SKM-1 (cell line): ENCODE results near the gene TECRL.

Source experiments
- DNase-seq: peaks from one replicate; lab custom pipeline; 2025; ENCODE audit not compliant: unreplicated experiment; lab: John Stamatoyannopoulos, UW

TECRL gene, protein sequence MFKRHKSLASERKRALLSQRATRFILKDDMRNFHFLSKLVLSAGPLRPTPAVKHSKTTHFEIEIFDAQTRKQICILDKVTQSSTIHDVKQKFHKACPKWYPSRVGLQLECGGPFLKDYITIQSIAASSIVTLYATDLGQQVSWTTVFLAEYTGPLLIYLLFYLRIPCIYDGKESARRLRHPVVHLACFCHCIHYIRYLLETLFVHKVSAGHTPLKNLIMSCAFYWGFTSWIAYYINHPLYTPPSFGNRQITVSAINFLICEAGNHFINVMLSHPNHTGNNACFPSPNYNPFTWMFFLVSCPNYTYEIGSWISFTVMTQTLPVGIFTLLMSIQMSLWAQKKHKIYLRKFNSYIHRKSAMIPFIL

DNA sequence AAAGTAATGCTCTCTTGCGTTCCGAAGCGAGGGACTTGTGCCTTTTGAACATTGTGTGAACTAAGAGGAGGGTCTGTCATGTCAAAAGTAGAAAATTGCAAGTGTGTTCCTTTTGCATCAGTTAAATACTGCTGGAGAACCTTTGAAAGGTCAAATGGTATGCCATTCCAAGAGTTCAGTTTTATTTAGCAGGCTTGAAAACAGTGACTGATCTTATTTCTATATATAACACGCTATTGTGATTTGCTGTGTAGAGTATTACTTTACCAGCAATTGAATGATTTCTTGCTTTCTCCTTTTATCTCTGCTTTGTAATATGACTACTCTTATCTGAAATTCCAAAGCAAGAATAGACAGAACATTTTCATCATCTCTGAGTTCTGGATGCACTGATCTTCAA lies at the start of gene TECRL:
TECRL (minus strand) TSS at position 151 of the 400 bp plus-strand sequence; CDS start at position 52, 99 bp downstream.
- no peak for DNase-seq

DNA sequence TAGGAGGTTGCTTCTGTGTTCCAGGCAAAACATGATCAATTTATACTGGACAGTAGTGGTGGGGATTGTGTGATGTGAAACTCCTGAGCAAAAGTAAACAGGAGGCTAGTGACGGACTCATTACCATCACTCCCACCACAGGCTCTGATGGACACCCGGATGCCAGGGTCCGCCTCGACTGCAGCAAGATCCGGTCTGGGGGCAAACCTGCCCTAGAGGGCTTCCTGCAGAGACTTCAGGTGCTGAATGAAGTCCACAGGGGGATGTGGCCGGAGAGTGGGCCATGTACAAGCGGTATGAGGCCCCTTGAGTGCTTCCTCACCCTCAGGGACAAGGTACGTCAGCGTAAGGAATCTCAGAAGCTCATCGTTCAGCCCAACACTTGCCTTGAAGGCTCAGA lies 23.4 kb upstream of the TECRL start:
- no peak for DNase-seq

DNA sequence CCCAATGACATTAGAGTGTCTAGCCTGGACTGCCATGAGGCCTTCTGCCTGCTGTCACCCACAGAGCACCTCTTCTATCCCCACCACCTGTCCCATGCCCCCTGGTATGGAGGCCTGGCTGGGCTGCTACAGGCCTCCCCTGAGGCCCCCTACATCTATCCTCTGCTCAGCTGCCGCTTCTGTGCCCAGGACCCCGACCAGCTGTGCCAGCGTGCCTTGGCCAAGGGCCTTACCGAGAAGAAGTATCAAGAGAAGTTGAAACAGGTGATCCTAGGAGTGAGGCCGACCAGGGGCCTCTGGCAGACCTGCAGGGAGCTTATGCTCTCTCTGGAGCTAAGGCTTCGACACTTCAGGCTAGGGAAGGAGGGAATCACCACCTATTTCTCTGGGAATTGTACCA lies 21.7 kb upstream of the TECRL start:
- DNase-seq, result no peak

DNA sequence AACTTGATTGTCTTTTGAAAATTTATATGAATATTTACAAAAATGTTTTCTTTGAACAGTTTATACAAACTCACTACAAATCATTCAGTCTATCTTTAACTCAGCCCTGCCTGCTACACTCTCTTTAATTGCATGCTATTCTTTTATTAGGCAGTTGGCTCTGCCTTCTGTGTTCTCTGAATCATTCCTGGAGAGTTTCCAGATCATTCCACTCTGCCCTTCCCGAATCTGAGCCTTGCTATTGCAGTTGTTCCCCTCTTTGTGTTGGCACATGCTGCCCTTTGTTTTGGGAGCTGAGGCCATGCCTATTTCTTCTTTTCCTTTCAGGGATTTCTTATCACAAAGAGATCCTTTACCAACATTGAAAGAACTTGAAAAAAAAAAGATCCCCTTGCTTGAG lies 8.7 kb upstream of the TECRL start:
- DNase-seq, result no peak

DNA sequence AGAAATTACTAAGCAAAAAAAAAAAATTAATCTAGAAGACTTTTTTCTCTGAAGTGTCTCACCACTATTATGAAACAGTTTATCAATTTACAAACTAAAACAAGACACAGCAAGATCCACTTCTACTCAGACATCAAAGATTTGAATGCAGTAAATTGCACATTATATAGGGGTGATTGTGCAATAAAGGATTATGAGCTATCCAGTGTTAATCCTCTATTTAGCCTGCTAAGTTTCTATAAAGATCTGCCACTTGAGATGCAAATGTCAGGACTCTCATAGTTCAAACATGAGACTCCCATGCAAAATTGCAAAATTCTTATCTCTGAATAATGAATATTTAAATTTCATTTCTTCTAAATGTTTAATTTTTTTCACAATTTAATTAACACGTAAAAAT lies 2.2 kb downstream of the TECRL start:
- no peak for DNase-seq

DNA sequence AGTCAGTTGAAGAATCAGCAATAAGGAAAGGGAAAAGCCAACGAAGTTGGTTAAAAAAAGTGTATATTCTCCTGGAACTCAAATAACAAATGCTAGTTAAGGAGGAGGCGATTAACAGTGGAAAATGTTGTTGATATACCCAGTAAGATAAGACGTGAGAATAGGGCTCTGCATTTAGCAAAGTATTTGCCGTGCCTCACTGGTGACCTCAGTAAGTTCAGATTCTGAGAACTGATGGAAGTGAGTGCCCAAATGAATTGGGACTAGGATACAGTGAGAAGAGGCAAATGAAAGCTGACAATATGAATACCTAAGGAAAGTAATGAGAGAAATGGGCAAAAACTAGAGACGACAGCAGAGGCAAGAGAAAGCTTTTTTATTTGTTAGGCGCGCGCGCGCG lies 3.5 kb downstream of the TECRL start:
- no peak for DNase-seq

DNA sequence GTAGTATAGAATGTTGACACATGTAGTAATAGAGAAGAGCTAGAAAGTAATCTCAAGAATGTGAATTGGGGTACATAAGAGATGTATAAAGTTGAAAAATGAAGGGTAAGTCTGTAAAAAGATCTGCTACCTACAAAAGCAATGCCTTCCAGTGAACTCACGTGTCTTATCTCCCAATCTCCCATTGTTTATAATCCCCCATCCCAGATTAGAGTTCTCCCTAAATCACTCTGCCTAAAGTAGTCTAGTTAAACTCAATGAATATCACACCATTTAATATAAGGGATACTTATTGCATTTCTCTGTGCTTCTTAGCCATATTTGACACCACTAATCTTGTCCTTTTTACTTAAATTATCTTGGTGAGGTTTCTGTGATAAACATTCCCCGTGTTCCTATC lies 6.6 kb downstream of the TECRL start:
- no peak for DNase-seq

DNA sequence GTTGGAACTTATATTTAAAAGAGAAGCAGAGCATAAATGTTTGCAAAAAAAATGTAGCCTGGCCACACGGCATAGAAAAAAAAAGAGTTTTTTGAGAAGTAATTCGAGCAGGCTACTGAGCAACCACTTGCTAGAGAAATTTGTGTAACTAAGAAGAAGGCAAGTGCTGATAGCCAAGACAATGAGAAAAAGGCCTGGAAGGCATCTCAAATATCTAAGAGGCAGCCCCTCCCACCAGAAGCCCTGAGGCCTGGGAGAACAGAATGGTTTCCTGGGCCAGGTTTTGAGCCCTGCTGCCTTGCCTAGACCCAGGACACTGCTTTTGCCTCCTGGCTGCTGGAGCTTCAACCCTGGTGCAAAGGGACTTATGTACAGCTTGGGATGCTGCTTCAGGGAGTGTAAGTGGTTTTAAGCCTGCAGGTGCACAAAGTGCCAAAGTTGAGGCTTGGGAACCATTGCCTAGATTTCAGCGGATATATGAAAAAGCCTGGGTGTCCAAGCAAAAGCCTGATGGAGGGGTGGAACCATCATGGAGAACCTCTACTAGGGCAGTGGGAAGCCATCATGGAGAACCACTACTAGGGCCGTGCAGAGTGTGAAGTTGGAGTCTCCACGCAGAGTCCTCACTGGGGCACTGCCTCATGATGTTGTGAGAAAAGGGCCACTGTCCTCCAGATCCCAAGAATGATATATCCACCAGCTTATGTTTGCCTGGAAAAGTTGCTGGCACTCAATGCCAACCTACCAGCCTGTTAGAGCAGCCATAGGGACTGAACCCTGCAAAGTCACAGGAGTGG lies 9.7 kb downstream of the TECRL start:
- no peak for DNase-seq

DNA sequence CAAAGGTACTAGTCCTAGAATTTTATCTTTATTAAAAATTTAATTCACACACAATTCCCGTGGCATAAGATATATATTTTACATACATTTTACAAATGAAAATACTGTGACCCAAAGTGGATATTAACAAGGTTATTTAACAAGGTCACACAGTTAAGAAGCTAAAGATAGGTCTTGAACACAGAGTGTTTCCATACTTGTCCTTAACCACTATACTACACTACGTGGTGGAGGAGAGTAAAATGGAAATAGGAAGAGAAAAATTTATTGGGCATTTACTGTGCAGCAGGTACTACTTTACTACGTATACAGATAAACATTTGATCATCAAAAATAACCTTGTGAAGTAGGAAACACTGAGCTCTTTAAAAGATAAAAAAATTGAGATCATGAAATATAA lies 14.8 kb downstream of the TECRL start:
- no peak for DNase-seq

DNA sequence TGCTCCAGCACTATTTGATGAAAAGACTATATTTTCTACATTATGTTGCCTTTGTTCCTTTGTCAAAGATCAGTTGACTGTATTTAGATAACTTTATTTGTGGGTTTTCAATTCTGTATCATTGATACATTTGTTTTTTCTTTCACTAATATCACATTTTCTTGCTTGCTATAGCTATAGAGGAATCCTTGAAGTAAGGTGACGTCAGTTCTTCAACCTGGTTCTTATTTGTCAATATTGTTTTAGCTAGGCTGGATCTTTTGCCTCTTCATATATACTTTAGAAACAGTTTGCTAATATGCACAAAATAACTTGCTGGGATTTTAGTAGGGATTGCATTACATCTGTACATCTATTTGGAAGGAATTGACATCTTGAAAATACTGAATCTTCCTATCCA lies 21.0 kb downstream of the TECRL start:
- DNase-seq, result no peak

DNA sequence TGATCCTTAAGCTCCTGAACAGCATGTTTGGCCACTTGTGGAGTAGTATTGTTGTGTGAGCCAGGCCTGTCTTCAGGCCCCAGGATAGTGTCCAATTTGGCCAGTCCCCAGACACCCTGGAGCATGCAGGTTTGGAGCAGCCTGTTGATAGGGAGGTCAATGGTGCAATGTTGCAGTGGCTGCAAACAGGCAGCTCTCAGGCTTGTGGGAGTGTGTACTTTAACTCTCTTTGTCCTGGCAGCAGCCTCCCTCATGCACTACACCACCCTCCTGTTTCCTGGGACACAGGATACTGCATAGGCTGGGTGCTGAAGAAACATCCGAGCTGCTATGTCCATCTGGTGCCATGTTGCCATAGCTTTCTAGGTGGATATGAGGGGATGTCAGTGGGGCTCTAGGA lies 24.0 kb downstream of the TECRL start:
- DNase-seq, result no peak

DNA sequence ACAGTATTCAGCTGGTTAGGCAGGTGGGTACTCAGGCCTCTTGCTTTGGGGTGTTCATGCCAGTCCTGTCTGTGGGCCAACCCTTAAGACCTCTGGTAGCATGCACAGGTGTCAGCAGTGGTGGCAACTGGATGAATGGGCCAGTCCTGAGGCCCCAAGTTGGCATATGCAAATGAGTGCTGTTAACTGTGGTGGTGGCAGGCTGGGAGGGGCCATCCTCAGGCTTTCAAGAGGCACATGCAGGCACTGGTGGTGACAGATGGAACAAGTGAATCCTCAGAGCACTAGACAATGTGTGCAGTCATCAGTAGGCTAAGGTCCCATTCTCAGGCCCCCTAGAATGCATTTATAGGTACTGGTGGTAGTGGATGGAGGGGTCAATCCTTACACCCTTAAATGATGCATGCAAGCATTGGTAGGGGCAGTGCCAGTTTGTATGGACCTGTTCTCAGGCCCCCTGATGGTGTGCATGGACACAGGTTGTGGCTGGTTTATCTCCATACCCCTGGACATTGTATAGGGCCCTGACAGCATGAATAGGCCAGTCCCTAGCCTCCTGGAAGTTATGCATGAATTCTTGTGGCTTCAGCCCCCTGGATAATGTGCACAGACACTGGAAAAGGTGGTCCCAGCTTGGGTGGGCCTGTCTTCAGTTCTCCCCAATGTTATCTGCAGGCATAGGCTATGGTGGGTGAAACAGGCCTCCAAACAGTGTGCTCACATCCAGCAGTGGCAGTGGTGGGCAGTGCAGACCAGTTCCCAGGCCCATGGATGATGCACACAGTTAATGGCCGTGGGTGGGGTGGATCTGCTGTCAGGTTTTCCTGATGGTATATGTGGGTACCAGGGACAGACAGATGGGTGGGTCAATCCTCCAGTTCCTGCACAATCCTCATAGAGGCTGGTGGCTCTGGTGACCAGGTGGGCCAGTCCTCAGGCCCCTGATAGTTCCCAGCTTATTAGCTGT lies 24.7 kb downstream of the TECRL start:
- DNase-seq, result no peak

DNA sequence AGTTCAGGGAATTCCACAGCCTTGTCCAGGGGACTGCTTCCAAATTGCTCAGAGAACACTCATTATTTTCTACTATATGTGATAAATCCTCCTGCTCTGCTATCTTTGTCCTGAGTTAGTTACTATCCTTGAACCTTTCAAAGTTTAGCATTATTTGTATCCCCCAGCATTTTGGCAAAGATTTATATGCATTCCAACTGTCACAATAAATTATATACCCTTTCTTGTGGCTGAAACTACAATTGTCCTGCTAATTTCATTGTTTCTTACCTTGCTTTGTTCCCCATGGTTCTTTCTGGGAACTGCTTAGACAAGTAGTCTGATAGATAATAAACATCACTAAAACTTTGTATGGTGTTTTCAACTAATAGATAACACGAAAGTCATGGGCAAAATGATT lies 40.5 kb downstream of the TECRL start:
- no peak for DNase-seq

DNA sequence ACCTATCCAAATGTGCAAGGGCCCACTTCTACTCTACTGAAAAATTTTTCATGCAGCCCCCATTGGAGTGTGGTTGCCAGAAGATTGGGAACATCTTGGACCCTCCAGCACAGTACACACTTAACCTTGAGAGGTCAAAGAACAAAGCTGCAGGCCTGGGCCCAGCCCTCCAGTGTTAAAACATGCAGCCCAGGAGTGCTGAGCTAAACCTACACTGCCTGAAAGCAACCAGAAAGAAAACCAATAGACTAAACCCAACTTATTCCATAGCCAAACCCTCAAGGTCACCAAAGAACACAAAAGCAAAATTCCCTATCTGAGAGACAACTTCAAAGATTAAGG lies 47.9 kb downstream of the TECRL start:
- DNase-seq, result no peak

DNA sequence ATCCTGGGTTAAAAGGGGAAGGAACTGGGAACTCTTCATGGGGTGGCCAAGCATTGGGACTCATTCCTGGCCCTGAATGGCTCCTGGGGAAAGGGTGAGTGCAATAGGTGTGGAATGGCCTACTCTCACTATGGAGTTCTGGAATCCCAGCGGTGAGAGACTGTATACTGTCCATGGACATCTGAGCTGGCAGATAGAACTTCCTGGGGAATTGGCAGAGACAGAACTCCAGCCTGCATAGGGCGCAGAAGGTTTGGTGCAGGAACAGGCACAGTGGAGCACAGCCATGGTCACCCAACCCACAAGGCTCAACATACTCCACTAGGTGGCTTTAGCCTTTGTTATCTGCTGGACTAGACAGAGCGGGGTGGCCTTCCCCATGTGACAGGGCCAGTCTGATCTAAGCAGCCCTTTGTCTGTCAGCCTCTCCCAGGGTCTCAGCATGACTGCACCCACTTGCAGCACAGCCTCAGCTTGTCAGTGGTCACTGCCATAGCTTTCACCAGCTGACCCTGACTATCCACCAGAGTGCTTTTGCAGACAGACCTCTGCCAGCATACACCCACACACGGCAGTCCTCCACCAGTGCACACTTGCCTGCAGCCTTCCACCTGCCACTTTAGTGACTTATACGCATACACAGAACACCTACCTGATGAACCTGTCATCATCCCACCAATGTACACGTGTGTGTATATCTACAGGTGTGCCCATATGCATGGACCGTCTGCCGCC lies 48.4 kb downstream of the TECRL start:
- no peak for DNase-seq

DNA sequence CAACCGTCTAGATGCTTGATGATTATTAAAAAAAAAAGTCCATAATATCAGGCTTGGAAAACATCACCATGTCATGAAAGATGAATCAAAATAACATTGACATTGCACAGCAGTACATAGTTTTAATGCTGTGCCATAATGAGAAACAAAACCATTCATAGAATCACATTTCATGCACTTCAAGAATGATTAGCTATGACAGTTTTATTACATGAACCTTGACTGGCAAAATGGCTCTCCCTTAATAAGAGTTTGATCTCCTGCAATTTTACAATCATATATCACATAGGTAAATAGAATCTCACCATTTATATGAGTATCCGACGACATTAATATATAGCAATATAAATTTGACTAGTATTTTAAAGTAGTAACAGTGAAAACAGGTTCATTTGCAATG lies 49.8 kb downstream of the TECRL start:
- DNase-seq, result no peak

DNA sequence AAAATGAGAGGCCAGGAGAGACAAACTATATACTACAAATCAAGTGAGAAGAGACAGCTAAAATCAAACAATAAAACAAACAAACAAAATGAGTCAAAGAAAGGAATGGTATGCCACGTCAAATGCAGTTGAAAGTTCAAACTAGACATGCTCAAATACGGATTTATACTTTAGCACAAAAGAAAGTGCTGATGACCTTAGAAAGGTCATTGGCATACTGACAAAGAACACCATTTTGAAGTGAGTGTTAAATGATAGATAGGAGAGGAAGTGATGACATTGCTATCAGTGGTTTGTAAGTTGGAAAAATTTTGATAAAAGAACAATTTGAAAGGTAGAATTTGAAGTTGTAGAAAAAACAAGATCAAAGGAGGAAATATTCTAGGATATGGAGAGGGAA lies 55.3 kb downstream of the TECRL start:
- DNase-seq, result no peak

DNA sequence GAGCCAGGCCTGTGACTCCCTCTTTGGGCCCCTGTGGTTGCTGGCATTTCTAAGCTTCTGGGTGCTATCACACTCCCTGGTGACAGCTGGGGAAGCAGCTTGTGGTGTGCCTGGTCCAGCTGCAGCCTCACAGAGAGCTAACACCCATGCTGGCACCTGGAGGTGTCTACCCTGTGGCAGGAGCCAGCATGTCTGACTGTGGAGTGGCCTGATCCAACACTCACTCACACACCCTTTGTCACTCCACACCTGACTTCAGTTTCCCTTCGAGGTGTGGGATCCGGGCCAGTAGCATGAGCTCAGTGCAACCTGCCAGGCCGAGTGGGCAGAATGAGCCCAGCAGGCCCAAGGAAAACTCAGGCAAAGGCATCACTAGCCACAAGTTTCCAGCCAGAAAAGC lies 67.5 kb downstream of the TECRL start:
- no peak for DNase-seq

DNA sequence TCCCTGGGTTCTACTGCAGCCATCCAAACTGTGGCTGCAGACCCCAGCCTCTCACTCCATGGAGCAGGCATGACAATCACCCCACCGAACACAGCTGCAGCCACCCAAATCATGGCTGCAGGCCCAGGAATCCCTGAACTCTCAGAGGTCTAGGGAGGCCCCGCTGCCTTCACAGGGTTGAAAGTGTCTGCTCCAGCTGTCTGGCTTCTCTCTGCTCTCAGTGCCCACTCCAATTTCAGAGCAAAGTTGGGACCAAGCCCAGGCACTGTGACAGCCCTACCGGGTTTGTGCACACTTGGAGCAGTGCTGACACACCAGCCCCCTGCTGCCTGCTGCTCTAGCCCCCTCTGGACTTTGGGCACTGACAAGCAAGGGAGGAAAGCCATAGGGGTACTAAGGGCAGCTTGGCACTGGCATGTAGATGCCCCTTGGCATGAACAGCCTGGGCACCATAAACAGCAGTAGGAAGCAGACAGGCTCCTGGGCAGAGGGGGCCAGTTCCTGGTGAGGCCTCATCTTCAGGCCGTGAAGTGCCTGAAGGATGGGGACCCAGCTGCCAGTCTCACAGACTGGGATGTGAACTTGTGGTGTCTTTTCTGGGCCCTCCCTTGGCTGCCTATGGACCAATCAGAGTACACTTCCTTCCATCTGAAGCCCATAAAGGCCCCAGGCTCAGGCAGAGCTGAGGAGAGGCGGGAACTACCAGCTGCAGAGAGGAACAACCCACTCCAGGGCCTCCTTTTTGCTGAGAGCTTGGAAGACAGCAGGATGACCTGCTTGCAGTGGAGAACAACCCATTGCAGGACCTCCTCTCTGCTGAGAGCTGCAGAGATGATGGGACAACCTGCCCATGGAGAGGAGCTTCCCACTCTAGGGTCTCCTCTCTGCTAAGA lies 68.8 kb downstream of the TECRL start:
- no peak for DNase-seq

DNA sequence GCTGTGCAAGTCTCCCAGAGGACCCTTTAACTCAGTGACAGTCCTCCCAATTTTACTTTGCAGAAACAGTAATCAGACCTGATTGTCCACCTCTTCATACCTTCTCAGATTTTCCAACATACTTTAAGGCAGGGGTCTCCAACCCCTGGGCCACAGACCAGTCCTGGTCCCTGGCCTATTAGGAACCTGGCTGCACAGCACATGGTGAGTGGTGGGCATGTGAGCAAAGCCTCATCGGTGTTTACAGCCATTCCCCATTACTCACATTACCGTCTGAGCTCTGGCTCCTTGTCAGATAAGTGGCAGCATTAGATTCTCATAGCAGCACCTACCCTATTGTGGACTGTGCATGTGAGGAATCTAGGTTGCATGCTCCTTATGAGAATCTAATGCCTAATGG lies 74.3 kb downstream of the TECRL start:
- DNase-seq, result no peak
